ENCODE results near the gene SPNS1. TPM values are rescaled to one million over a fixed set of nuclear protein-coding genes. Genes with fewer than 3 reads are reported as not detected.

SPNS1 gene
- total RNA-seq, 4 donors from 2014 or later: 12.7 to 26.0 (median 23.4) TPM

DNA sequence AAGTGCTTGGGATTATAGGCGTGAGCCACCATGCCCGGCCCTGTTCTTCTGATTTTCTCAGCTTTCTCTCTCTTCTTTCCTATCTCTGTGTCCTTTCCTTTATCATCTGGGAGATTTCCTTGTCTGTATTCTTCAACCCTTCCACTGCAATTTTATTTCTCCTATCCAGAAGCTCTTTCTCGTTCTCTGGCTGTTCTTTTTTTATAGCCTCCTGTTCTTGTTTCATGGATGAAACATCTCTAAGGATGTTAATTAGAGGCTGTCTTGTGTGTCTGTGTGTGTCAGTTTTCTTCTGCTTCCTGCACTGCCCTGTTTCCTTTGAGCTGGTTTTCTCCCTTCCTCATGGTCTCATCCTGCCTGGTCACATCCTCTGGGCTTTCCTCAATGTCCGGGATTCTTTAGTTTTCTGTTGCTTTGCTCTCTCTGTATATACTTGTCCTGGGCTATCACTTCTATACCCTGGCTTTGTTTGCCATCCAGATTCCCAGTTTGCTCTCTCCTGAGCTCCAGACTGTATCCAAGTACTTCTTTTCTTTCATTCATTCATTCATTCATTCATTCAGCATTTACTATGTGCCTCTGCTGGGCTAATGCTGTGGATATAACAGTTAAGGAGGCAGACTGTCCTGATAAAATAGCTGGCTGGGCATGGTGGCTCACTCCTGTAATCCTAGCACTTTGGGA is 12.7 kb downstream of the SPNS1 start:
- in situ Hi-C loops (cut with MboI; ENCODE audit: low sequenced_read_pairs in 4 of 4): no loop called here
- H3K36me3 ChIP-seq: peaks cover 0 to 52% of the 10 kb centered on the region in 2 donors

DNA sequence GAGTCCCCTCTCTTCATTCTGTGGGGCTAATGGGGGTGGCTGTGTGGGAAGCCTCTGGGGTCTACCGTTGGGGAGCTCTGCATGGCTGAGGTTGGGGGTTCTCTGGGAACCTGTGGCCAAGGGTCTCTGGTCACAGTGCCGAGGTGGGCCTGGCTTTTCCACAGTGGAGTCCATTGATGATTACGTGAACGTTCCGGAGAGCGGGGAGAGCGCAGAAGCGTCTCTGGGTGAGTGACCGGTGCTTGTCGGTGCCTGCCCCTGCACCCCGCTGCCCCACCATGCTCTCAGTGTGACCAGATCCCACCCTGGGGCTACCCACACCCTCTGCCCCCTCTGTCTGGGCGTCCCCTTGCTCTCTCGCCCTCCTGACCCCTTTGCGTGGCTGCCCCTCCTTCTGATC is 14.8 kb downstream of the SPNS1 start:
- H3K27me3 ChIP-seq: no peaks in the 10 kb centered on the region
- DNase-seq (no peak), ATAC-seq (no peak)
- intact Hi-C loops (cut with DNase I; ENCODE audit: low total_unique reads): no loop called here
- H3K4me3 ChIP-seq: no peak overlapping the region
- no peaks in the 10 kb centered on the region for H3K9me3 ChIP-seq
- no peak overlapping the region for H3K27ac ChIP-seq
- no peak for TF ChIP-seq POLR2A (IDR thresholded peaks at IDR 0.05)
- TF ChIP-seq, protein P1, sequence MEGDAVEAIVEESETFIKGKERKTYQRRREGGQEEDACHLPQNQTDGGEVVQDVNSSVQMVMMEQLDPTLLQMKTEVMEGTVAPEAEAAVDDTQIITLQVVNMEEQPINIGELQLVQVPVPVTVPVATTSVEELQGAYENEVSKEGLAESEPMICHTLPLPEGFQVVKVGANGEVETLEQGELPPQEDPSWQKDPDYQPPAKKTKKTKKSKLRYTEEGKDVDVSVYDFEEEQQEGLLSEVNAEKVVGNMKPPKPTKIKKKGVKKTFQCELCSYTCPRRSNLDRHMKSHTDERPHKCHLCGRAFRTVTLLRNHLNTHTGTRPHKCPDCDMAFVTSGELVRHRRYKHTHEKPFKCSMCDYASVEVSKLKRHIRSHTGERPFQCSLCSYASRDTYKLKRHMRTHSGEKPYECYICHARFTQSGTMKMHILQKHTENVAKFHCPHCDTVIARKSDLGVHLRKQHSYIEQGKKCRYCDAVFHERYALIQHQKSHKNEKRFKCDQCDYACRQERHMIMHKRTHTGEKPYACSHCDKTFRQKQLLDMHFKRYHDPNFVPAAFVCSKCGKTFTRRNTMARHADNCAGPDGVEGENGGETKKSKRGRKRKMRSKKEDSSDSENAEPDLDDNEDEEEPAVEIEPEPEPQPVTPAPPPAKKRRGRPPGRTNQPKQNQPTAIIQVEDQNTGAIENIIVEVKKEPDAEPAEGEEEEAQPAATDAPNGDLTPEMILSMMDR (IDR thresholded peaks at IDR 0.05 in 4 of 5, conservative IDR thresholded peaks at IDR 0.05 in 1 of 5): no peak
- no peaks in the 10 kb centered on the region for H3K4me1 ChIP-seq
- peaks cover 0 to 32% of the 10 kb centered on the region in 2 donors for H3K36me3 ChIP-seq
- in situ Hi-C loops (cut with MboI; ENCODE audit: low sequenced_read_pairs in 4 of 4): no loop called here

More for the DNA sequence above, 12.7 kb downstream of the SPNS1 start:
- H3K27ac ChIP-seq: no peak overlapping the region
- TF ChIP-seq, protein P1 (IDR thresholded peaks at IDR 0.05 in 4 of 5, conservative IDR thresholded peaks at IDR 0.05 in 1 of 5): no peak
- TF ChIP-seq POLR2A (IDR thresholded peaks at IDR 0.05): no peak
- no peak overlapping the region for H3K4me3 ChIP-seq
- intact Hi-C loops (cut with DNase I; ENCODE audit: low total_unique reads): no loop called here
- no peaks in the 10 kb centered on the region for H3K27me3 ChIP-seq
- ATAC-seq (no peak), DNase-seq (no peak)
- H3K4me1 ChIP-seq: no peaks in the 10 kb centered on the region
- H3K9me3 ChIP-seq: no peaks in the 10 kb centered on the region

DNA sequence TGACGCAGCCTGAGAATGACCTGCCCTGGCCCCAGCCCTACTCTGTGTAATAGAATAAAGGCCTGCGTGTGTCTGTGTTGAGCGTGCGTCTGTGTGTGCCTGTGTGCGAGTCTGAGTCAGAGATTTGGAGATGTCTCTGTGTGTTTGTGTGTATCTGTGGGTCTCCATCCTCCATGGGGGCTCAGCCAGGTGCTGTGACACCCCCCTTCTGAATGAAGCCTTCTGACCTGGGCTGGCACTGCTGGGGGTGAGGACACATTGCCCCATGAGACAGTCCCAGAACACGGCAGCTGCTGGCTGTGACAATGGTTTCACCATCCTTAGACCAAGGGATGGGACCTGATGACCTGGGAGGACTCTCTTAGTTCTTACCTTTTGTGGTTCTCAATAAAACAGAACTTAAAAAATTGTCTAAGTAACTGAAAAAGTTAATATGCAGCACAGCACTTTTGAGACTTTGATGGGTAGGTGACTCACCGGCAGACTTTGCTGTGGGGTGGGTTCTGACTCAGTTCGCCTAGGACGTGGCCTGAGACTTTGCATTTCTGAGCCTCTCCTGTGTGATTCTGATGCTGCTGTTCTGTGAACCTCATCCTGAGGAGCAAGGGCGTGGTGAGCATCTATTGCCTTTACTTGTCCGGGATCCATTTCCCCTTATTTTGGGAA is 15.9 kb downstream of the SPNS1 start:
- no peaks in the 10 kb centered on the region for H3K4me1 ChIP-seq
- ATAC-seq (no peak), DNase-seq (no peak)
- no peak for TF ChIP-seq POLR2A (IDR thresholded peaks at IDR 0.05)
- TF ChIP-seq, protein P1 (IDR thresholded peaks at IDR 0.05 in 4 of 5, conservative IDR thresholded peaks at IDR 0.05 in 1 of 5): no peak
- no peak overlapping the region for H3K27ac ChIP-seq
- no peaks in the 10 kb centered on the region for H3K9me3 ChIP-seq
- peaks cover 0 to 24% of the 10 kb centered on the region in 2 donors for H3K36me3 ChIP-seq
- no peak overlapping the region for H3K4me3 ChIP-seq
- intact Hi-C loops (cut with DNase I; ENCODE audit: low total_unique reads) (no loop called here), in situ Hi-C loops (cut with MboI; ENCODE audit: low sequenced_read_pairs in 4 of 4) (no loop called here)
- H3K27me3 ChIP-seq: peaks cover 0 to under 1% (median 0%) of the 10 kb centered on the region in 3 donors

- ATAC-seq (no peak), DNase-seq (no peak)
- Histone ChIP-seq H3K4me1 (no peaks in the 10 kb centered on the region), H3K27ac (no peak overlapping the region), H3K4me3 (no peak overlapping the region), H3K36me3 (peaks cover 0 to 15% of the 10 kb centered on the region in 2 donors), H3K27me3 (peaks cover 0 to 4% (median 0%) of the 10 kb centered on the region in 3 donors), H3K9me3 (no peaks in the 10 kb centered on the region)
- TF ChIP-seq POLR2A (IDR thresholded peaks at IDR 0.05): no peak
- TF ChIP-seq, protein P1 (IDR thresholded peaks at IDR 0.05 in 4 of 5, conservative IDR thresholded peaks at IDR 0.05 in 1 of 5): no peak
- intact Hi-C loops (cut with DNase I; ENCODE audit: low total_unique reads) (no loop called here), in situ Hi-C loops (cut with MboI; ENCODE audit: low sequenced_read_pairs in 4 of 4) (no loop called here)
These were observed 17.1 kb downstream of the SPNS1 start for GRCh38 chr16:28991687-28992086.
